GM23338 (cell line): ENCODE results near the gene REEP1. TPM values are rescaled to one million over a fixed set of nuclear protein-coding genes. Genes with fewer than 3 reads are reported as not detected.

ENCODE experiments used
- ATAC-seq: fragments of 200-7000 bp; cut with Tn5 transposase; 3 replicates; pipeline ENCODE4 v1.9.1; 2020
- DNase-seq: peaks from one replicate; pipeline ENCODE4 v3.0.0-alpha.2; 2015; ENCODE audit warnings: low spot score
- H2AFZ ChIP-seq: fragments of 200-600 bp; sonication (generic); 2 replicates; pipeline ENCODE4 v1.8.0; 2016; ENCODE audit warnings: antibody characterized with exemption, mild to moderate bottlenecking, moderate library complexity
- H3F3A ChIP-seq: fragments of 200-600 bp; sonication (generic); replicated peaks from 2 replicates; pipeline ENCODE4 v1.8.0; 2017; ENCODE audit warnings: antibody characterized with exemption, mixed run types, low read depth
- H3K27ac ChIP-seq: fragments of 200-600 bp; sonication (generic); 2 replicates; pipeline ENCODE4 v1.6.1; 2016; ENCODE audit warnings: low read depth
- H3K27me3 ChIP-seq: fragments of 200-600 bp; sonication (generic); 2 replicates; pipeline ENCODE4 v1.8.0; 2016; ENCODE audit warnings: mild to moderate bottlenecking, mixed run types, moderate library complexity; ENCODE audit not compliant: insufficient read depth
- H3K36me3 ChIP-seq: fragments of 200-600 bp; sonication (generic); 2 replicates; pipeline ENCODE4 v1.8.0; 2016; ENCODE audit warnings: mild to moderate bottlenecking; ENCODE audit not compliant: insufficient read depth
- H3K4me1 ChIP-seq: fragments of 200-600 bp; sonication (generic); 2 replicates; pipeline ENCODE4 v1.8.0; 2016; ENCODE audit warnings: mild to moderate bottlenecking, moderate library complexity; ENCODE audit not compliant: insufficient read depth
- H3K4me2 ChIP-seq: fragments of 200-600 bp; sonication (generic); 2 replicates; pipeline ENCODE4 v1.7.1; 2017; ENCODE audit warnings: mixed run types
- H3K4me3 ChIP-seq: fragments of 200-600 bp; sonication (generic); 2 replicates; pipeline ENCODE4 v1.6.1; 2016; ENCODE audit warnings: mixed run types
- H3K79me2 ChIP-seq: fragments of 200-600 bp; sonication (generic); replicated peaks from 2 replicates; pipeline ENCODE4 v1.8.0; 2017; ENCODE audit warnings: mild to moderate bottlenecking; ENCODE audit not compliant: insufficient read depth
- H3K9me2 ChIP-seq: fragments of 200-600 bp; sonication (generic); 2 replicates; pipeline ENCODE4 v1.8.0; 2017; ENCODE audit not compliant: insufficient read depth
- H4K20me1 ChIP-seq: fragments of 200-600 bp; sonication (generic); replicated peaks from 2 replicates; pipeline ENCODE4 v1.8.0; 2017; ENCODE audit warnings: mild to moderate bottlenecking; ENCODE audit not compliant: insufficient read depth
- H3K27ac Mint-ChIP-seq: 2 replicates; pipeline ENCODE4 v1.8.0; 2020; ENCODE audit warnings: inconsistent platforms, mild to moderate bottlenecking, moderate library complexity, mixed read lengths
- H3K27me3 Mint-ChIP-seq: 3 replicates; pipeline ENCODE4 v1.8.0; 2022; ENCODE audit warnings: low read depth, mild to moderate bottlenecking, moderate library complexity, mixed read lengths, inconsistent platforms; ENCODE audit not compliant: insufficient read depth, poor library complexity
- H3K36me3 Mint-ChIP-seq: 3 replicates; pipeline ENCODE4 v1.8.0; 2021; ENCODE audit warnings: low read depth, mild to moderate bottlenecking, inconsistent platforms, moderate library complexity, mixed read lengths
- H3K4me1 Mint-ChIP-seq: 3 replicates; pipeline ENCODE4 v1.8.0; 2020; ENCODE audit warnings: mild to moderate bottlenecking, inconsistent platforms, mixed read lengths
- H3K4me3 Mint-ChIP-seq: 3 replicates; pipeline ENCODE4 v1.8.0; 2021; ENCODE audit warnings: moderate library complexity, mild to moderate bottlenecking, inconsistent platforms, mixed read lengths
- H3K9me3 Mint-ChIP-seq: 3 replicates; pipeline ENCODE4 v1.8.0; 2020; ENCODE audit warnings: moderate library complexity, mild to moderate bottlenecking, inconsistent platforms, mixed read lengths
- CREB1 ChIP-seq: fragments of 250-450 bp; sonication (Bioruptor Pico); IDR thresholded peaks from 2 replicates; pipeline ENCODE4 v1.5.0; 2020; ENCODE audit warnings: low read depth, mild to moderate bottlenecking, moderate library complexity
- EZH2 ChIP-seq: fragments of 200-600 bp; sonication (generic); IDR thresholded peaks from one replicate; pipeline ENCODE4 v1.8.0; 2017; ENCODE audit warnings: antibody characterized with exemption, mild to moderate bottlenecking, low read depth; ENCODE audit not compliant: unreplicated experiment
- NANOG ChIP-seq: IDR thresholded peaks from 2 replicates; pipeline ENCODE4 v1.6.1; 2016; ENCODE audit warnings: antibody characterized with exemption, borderline replicate concordance
- POLR2AphosphoS5 ChIP-seq: IDR thresholded peaks from 2 replicates; pipeline ENCODE4 v1.6.1; 2016; ENCODE audit warnings: antibody characterized with exemption, low read depth
- ZNF114 ChIP-seq: fragments of 250-450 bp; sonication (Bioruptor Pico); IDR thresholded peaks from 2 replicates; pipeline ENCODE4 v1.5.0; 2020; ENCODE audit warnings: mild to moderate bottlenecking, moderate library complexity
- ZNF331 ChIP-seq: fragments of 250-450 bp; sonication (Bioruptor Pico); IDR thresholded peaks from 2 replicates; pipeline ENCODE4 v1.5.0; 2020; ENCODE audit warnings: low read depth, mild to moderate bottlenecking, moderate library complexity
- ZNF462 ChIP-seq: fragments of 250-450 bp; sonication (Bioruptor Pico); IDR thresholded peaks from 2 replicates; pipeline ENCODE4 v1.5.0; 2020; ENCODE audit warnings: mild to moderate bottlenecking, moderate library complexity
- polyA plus RNA-seq: library from polyadenylated mRNA; unstranded; fragments of >200 nt; fragmentation: Nextera tagmentation; extraction: Ambion mirVana; gene quantifications from 2 replicates; pipeline ENCODE4 v1.2.1, GENCODE V29; 2016
- total RNA-seq: library from RNA; depleted of rRNA; stranded (reverse); fragments of >200 nt; shearing (Covaris generic); gene quantifications from 2 replicates; pipeline ENCODE4 v1.2.3, GENCODE V29; 2014
- TF ChIP-seq, protein P1 (sequence below), 2 experiments: fragments of 200-600 bp in 1 of 2; sonication (generic) in 1 of 2; conservative IDR thresholded peaks; 2 replicates each; pipeline versions ENCODE4 v1.5.1 to v1.6.1; 2016 to 2017; ENCODE audit warnings: antibody characterized with exemption in 2 of 2, low read depth in 2 of 2, mild to moderate bottlenecking in 2 of 2, moderate library complexity in 1 of 2
- TF ChIP-seq, protein P2 (sequence below): IDR thresholded peaks from one replicate; pipeline ENCODE4 v1.6.1; 2018; ENCODE audit warnings: antibody characterized with exemption; ENCODE audit not compliant: unreplicated experiment
- TF ChIP-seq, protein P3 (sequence below): IDR thresholded peaks from 2 replicates; pipeline ENCODE4 v1.6.1; 2016; ENCODE audit warnings: antibody characterized with exemption

REEP1 gene
- total and polyA plus RNA-seq, 2 experiments from 2014 or later: 1.6 to 1.8 TPM

DNA sequence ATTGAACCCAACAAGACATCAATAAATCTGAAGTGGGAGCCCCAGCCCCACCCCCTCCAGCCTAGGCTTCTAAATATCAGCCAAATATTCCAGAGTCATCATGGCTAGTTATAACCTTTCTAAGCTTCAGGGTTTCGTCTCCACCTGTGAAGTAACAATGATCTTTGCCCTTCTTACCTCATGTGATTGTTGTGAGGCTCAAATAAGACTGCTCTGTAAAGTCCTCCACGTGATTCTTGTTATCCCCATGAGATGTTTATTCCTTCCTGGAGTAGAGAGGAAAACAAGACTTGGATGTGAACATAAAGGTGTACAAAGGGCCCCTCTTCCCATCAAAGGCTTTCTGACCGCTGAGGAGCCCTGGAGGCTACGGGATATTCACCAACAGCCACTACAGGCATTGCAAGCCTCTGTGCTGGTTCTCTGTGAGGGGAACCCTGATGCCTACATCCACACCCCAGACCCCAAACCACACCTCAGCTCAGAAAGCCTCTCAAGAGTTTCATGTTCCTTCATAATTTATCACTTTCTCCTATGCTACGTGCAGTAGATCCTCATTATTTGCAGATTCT is 20.1 kb upstream of the REEP1 start (continued):
- no peak for TF ChIP-seq ZNF462
- TF ChIP-seq ZNF114 (CRISPR knock-in tag): no peak
- no peak for TF ChIP-seq NANOG
- no peak for TF ChIP-seq POLR2AphosphoS5
- no peak for TF ChIP-seq EZH2
- no peak for TF ChIP-seq CREB1 (CRISPR knock-in tag)
- TF ChIP-seq, protein P1, sequence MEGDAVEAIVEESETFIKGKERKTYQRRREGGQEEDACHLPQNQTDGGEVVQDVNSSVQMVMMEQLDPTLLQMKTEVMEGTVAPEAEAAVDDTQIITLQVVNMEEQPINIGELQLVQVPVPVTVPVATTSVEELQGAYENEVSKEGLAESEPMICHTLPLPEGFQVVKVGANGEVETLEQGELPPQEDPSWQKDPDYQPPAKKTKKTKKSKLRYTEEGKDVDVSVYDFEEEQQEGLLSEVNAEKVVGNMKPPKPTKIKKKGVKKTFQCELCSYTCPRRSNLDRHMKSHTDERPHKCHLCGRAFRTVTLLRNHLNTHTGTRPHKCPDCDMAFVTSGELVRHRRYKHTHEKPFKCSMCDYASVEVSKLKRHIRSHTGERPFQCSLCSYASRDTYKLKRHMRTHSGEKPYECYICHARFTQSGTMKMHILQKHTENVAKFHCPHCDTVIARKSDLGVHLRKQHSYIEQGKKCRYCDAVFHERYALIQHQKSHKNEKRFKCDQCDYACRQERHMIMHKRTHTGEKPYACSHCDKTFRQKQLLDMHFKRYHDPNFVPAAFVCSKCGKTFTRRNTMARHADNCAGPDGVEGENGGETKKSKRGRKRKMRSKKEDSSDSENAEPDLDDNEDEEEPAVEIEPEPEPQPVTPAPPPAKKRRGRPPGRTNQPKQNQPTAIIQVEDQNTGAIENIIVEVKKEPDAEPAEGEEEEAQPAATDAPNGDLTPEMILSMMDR (conservative IDR thresholded peaks at IDR 0.05; ENCODE audit: low read depth in 2 of 2): no peak

- no peaks in the 10 kb centered on the region for H3K36me3 ChIP-seq
- ATAC-seq (no peak), DNase-seq (no peak)
- TF ChIP-seq, protein P2, sequence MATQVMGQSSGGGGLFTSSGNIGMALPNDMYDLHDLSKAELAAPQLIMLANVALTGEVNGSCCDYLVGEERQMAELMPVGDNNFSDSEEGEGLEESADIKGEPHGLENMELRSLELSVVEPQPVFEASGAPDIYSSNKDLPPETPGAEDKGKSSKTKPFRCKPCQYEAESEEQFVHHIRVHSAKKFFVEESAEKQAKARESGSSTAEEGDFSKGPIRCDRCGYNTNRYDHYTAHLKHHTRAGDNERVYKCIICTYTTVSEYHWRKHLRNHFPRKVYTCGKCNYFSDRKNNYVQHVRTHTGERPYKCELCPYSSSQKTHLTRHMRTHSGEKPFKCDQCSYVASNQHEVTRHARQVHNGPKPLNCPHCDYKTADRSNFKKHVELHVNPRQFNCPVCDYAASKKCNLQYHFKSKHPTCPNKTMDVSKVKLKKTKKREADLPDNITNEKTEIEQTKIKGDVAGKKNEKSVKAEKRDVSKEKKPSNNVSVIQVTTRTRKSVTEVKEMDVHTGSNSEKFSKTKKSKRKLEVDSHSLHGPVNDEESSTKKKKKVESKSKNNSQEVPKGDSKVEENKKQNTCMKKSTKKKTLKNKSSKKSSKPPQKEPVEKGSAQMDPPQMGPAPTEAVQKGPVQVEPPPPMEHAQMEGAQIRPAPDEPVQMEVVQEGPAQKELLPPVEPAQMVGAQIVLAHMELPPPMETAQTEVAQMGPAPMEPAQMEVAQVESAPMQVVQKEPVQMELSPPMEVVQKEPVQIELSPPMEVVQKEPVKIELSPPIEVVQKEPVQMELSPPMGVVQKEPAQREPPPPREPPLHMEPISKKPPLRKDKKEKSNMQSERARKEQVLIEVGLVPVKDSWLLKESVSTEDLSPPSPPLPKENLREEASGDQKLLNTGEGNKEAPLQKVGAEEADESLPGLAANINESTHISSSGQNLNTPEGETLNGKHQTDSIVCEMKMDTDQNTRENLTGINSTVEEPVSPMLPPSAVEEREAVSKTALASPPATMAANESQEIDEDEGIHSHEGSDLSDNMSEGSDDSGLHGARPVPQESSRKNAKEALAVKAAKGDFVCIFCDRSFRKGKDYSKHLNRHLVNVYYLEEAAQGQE: no peak
- TF ChIP-seq CREB1 (CRISPR knock-in tag): no peak
- TF ChIP-seq ZNF114 (CRISPR knock-in tag): no peak
- TF ChIP-seq ZNF331 (CRISPR knock-in tag): no peak
- TF ChIP-seq POLR2AphosphoS5: no peak
- TF ChIP-seq, protein P3, sequence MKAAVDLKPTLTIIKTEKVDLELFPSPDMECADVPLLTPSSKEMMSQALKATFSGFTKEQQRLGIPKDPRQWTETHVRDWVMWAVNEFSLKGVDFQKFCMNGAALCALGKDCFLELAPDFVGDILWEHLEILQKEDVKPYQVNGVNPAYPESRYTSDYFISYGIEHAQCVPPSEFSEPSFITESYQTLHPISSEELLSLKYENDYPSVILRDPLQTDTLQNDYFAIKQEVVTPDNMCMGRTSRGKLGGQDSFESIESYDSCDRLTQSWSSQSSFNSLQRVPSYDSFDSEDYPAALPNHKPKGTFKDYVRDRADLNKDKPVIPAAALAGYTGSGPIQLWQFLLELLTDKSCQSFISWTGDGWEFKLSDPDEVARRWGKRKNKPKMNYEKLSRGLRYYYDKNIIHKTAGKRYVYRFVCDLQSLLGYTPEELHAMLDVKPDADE: no peak
- Mint-ChIP-seq H3K4me1 (peaks cover 4% of the 10 kb centered on the region; the same call in 2 of the 3 replicates), H3K27me3 (peaks cover 4% of the 10 kb centered on the region), H3K27ac (no peak overlapping the region), H3K36me3 (no peaks in the 10 kb centered on the region), H3K9me3 (no peaks in the 10 kb centered on the region; the same call in 2 of the 3 replicates), H3K4me3 (no peak overlapping the region)
- 0 out of 2 replicates have a peak, but pooled peaks cover 3% of the 10 kb centered on the region for H3K9me2 ChIP-seq
- H3K4me3 ChIP-seq: no peak overlapping the region
- H3K4me2 ChIP-seq: no peak overlapping the region
- no peak overlapping the region for H3K27ac ChIP-seq
- H3K27me3 ChIP-seq: no peaks in the 10 kb centered on the region
- no peaks in the 10 kb centered on the region for H3F3A ChIP-seq
- H3K79me2 ChIP-seq: no peaks in the 10 kb centered on the region
- H2AFZ ChIP-seq: no peak overlapping the region
- no peaks in the 10 kb centered on the region for H3K4me1 ChIP-seq
- no peaks in the 10 kb centered on the region for H4K20me1 ChIP-seq
These were observed 15.3 kb upstream of the REEP1 start for GRCh38 chr2:86352727-86353221.
